Ramos (cell line): ENCODE results near the gene TNPO1.

ENCODE experiments used
- in situ Hi-C: fragments of 300-500 bp; cut with MboI; formaldehyde crosslinking; loops from one replicate; pipeline ENCODE4 v1.14.3; 2022; ENCODE audit warnings: low sequenced_read_pairs; ENCODE audit not compliant: unreplicated experiment

Gene TNPO1

GRCh38 chr5:72957337-72957736 is 140.9 kb downstream of the TNPO1 start:
- in situ Hi-C loops, result no loop called here

GRCh38 chr5:72959257-72959656 is 142.8 kb downstream of the TNPO1 start:
- in situ Hi-C loops, result no loop called here
